Caco-2 (cell line): ENCODE measurements around the gene GALT. TPM values are rescaled to one million over a fixed set of nuclear protein-coding genes. Genes with fewer than 3 reads are reported as not detected.

ENCODE experiments used
- BruUV-seq: library from RNA; stranded (reverse); fragments of 400-500 nt; replicated peaks from 2 replicates; lab custom pipeline; 2021; lab: Mats Ljungman, UMichigan
- CTCF ChIA-PET: fragments of 300-600 bp; sonication (Branson Sonifier 250); formaldehyde crosslinking; loops from one replicate; lab custom pipeline; 2022; ENCODE audit warnings: antibody characterized with exemption; lab: Charles Lee
- POLR2A ChIA-PET: fragments of 300-600 bp; sonication (Branson Sonifier 250); formaldehyde crosslinking; loops from one replicate; lab custom pipeline; 2022; ENCODE audit warnings: antibody characterized with exemption; lab: Charles Lee
- DNase-seq, 2 experiments: peaks; one replicate each; pipeline versions ENCODE4 v3.0.0 to v3.0.0-alpha.2; 2020 to 2022
- H3K27me3 ChIP-seq: replicated peaks from 2 replicates; pipeline ENCODE4 v1.6.0; 2011; ENCODE audit warnings: low read length; ENCODE audit not compliant: control insufficient read depth, insufficient read depth
- H3K36me3 ChIP-seq: 2 replicates; pipeline ENCODE4 v1.5.1; 2011; ENCODE audit warnings: low read length; ENCODE audit not compliant: control insufficient read depth, insufficient read depth
- H3K4me1 ChIP-seq: fragments of 250-450 bp; sonication (Bioruptor Pico); 2 replicates; pipeline ENCODE4 v1.5.1; 2020; ENCODE audit warnings: mild to moderate bottlenecking
- H3K4me3 ChIP-seq: 2 replicates; pipeline ENCODE4 v1.5.1; 2011; ENCODE audit warnings: low read depth, mild to moderate bottlenecking, control low read depth, low read length
- H3K9me3 ChIP-seq: fragments of 250-450 bp; sonication (Bioruptor Pico); 2 replicates; pipeline ENCODE4 v1.5.1; 2020; ENCODE audit warnings: mild to moderate bottlenecking, moderate library complexity
- H3K27ac Mint-ChIP-seq: one replicate; pipeline ENCODE4 v1.8.0; 2022; ENCODE audit warnings: mixed read lengths; ENCODE audit not compliant: unreplicated experiment
- H3K27me3 Mint-ChIP-seq: one replicate; pipeline ENCODE4 v1.8.0; 2022; ENCODE audit warnings: mixed read lengths; ENCODE audit not compliant: insufficient read depth, unreplicated experiment
- H3K36me3 Mint-ChIP-seq: one replicate; pipeline ENCODE4 v1.8.0; 2022; ENCODE audit warnings: mild to moderate bottlenecking, mixed read lengths; ENCODE audit not compliant: insufficient read depth, unreplicated experiment
- H3K4me1 Mint-ChIP-seq: one replicate; pipeline ENCODE4 v1.8.0; 2022; ENCODE audit warnings: low read depth, mixed read lengths; ENCODE audit not compliant: unreplicated experiment
- H3K4me3 Mint-ChIP-seq: one replicate; pipeline ENCODE4 v1.8.0; 2022; ENCODE audit warnings: mild to moderate bottlenecking, moderate library complexity, mixed read lengths; ENCODE audit not compliant: unreplicated experiment
- H3K9me3 Mint-ChIP-seq: one replicate; pipeline ENCODE4 v1.8.0; 2022; ENCODE audit warnings: mixed read lengths; ENCODE audit not compliant: unreplicated experiment
- intact Hi-C: fragments of 100-400 bp; cut with micrococcal nuclease; formaldehyde crosslinking; loops from one replicate; pipeline ENCODE4 v1.10.0; 2022; ENCODE audit not compliant: unreplicated experiment
- total RNA-seq: library from RNA; stranded (reverse); gene quantifications from 2 replicates; pipeline ENCODE4 v1.2.3, GENCODE V29; 2022
- TF ChIP-seq, protein P1 (sequence below), 2 experiments: fragments of 200-600 bp in 1 of 2; IDR thresholded peaks; 1 replicate in 1 of 2; 2 replicates in 1 of 2; pipeline versions ENCODE4 v1.5.1 to v1.8.0; 2011 to 2022; ENCODE audit warnings: antibody characterized with exemption in 1 of 2, control low read depth in 1 of 2, inconsistent platforms in 1 of 2, low read depth in 1 of 2, low read length in 1 of 2, mild to moderate bottlenecking in 1 of 2, moderate library complexity in 1 of 2; ENCODE audit not compliant: insufficient read depth in 1 of 2, severe bottlenecking in 1 of 2, unreplicated experiment in 1 of 2

GALT gene
- total RNA-seq, 1 experiment from 2014 or later, result 50.1 TPM

- no peaks in the 10 kb centered on the region for H3K36me3 Mint-ChIP-seq
- no peaks in the 10 kb centered on the region for H3K36me3 ChIP-seq
- DNase-seq, result peak; percentile 85 to 88
- H3K4me1 ChIP-seq, result no peaks in the 10 kb centered on the region
- H3K4me3 Mint-ChIP-seq, result no peak overlapping the region
- no peak overlapping the region for H3K4me3 ChIP-seq
- TF ChIP-seq, protein P1, sequence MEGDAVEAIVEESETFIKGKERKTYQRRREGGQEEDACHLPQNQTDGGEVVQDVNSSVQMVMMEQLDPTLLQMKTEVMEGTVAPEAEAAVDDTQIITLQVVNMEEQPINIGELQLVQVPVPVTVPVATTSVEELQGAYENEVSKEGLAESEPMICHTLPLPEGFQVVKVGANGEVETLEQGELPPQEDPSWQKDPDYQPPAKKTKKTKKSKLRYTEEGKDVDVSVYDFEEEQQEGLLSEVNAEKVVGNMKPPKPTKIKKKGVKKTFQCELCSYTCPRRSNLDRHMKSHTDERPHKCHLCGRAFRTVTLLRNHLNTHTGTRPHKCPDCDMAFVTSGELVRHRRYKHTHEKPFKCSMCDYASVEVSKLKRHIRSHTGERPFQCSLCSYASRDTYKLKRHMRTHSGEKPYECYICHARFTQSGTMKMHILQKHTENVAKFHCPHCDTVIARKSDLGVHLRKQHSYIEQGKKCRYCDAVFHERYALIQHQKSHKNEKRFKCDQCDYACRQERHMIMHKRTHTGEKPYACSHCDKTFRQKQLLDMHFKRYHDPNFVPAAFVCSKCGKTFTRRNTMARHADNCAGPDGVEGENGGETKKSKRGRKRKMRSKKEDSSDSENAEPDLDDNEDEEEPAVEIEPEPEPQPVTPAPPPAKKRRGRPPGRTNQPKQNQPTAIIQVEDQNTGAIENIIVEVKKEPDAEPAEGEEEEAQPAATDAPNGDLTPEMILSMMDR (IDR thresholded peaks at IDR 0.05; ENCODE audit: insufficient read depth in 1 of 2, low read depth in 1 of 2, low read length in 1 of 2, severe bottlenecking in 1 of 2, unreplicated experiment in 1 of 2), result peak; percentile 92 to 99
- H3K27me3 ChIP-seq, result no peaks in the 10 kb centered on the region
- H3K9me3 ChIP-seq, result no peaks in the 10 kb centered on the region; the same call in 1 of the 2 replicates
- POLR2A ChIA-PET, result no interaction called here
- intact Hi-C loops, result loop anchor here (1.0 kb wide), 1 partner anchor 27 kb away; no protein-coding TSS in a partner anchor
- no peak overlapping the region for H3K27ac Mint-ChIP-seq
- CTCF ChIA-PET, result interaction anchor here (0.6 to 2.9 kb wide), 4 partner anchors 26 to 1886 kb away, joined by 3 to 25 read pairs (median 5); no protein-coding TSS in a partner anchor
- BruUV-seq, result no TSS peak
- H3K27me3 Mint-ChIP-seq, result no peaks in the 10 kb centered on the region
- H3K4me1 Mint-ChIP-seq, result no peaks in the 10 kb centered on the region
- no peaks in the 10 kb centered on the region for H3K9me3 Mint-ChIP-seq
These were observed 28.7 kb downstream of the GALT start for GRCh38 chr9:34675048-34675714.

GRCh38 chr9:34675869-34676268, 29.4 kb downstream of the GALT start:
- no peak overlapping the region for H3K4me3 Mint-ChIP-seq
- no peaks in the 10 kb centered on the region for H3K27me3 ChIP-seq
- H3K4me3 ChIP-seq, result no peak overlapping the region
- no peaks in the 10 kb centered on the region for H3K36me3 Mint-ChIP-seq
- H3K36me3 ChIP-seq, result no peaks in the 10 kb centered on the region
- H3K9me3 ChIP-seq, result no peaks in the 10 kb centered on the region
- no TSS peak for BruUV-seq
- no peaks in the 10 kb centered on the region for H3K4me1 Mint-ChIP-seq
- ChIA-PET POLR2A (no interaction called here), CTCF (interaction anchor here (0.6 to 2.9 kb wide), 5 partner anchors 25 to 319 kb away, joined by 3 to 25 read pairs (median 5); no protein-coding TSS in a partner anchor)
- no peak overlapping the region for H3K27ac Mint-ChIP-seq
- TF ChIP-seq, protein P1 (IDR thresholded peaks at IDR 0.05; ENCODE audit: insufficient read depth in 1 of 2, low read depth in 1 of 2, low read length in 1 of 2, severe bottlenecking in 1 of 2, unreplicated experiment in 1 of 2), result no peak
- intact Hi-C loops, result loop anchor here (1.0 kb wide), 1 partner anchor 26 kb away; no protein-coding TSS in a partner anchor
- no peaks in the 10 kb centered on the region for H3K27me3 Mint-ChIP-seq
- H3K4me1 ChIP-seq, result no peaks in the 10 kb centered on the region
- no peak for DNase-seq
- H3K9me3 Mint-ChIP-seq, result no peaks in the 10 kb centered on the region

- no peaks in the 10 kb centered on the region for H3K9me3 Mint-ChIP-seq
- peaks cover 6% of the 10 kb centered on the region for H3K4me1 Mint-ChIP-seq
- no peaks in the 10 kb centered on the region for H3K27me3 ChIP-seq
- DNase-seq, result no peak
- CTCF ChIA-PET, result no interaction called here
- H3K27me3 Mint-ChIP-seq, result no peaks in the 10 kb centered on the region
- no peaks in the 10 kb centered on the region for H3K36me3 Mint-ChIP-seq
- no peaks in the 10 kb centered on the region for H3K36me3 ChIP-seq
- H3K27ac Mint-ChIP-seq, result no peak overlapping the region
- H3K4me3 Mint-ChIP-seq, result no peak overlapping the region
- peaks cover 4% of the 10 kb centered on the region; the same call in 1 of the 2 replicates for H3K4me1 ChIP-seq
- no TSS peak for BruUV-seq
- H3K9me3 ChIP-seq, result no peaks in the 10 kb centered on the region
- TF ChIP-seq, protein P1 (IDR thresholded peaks at IDR 0.05; ENCODE audit: insufficient read depth in 1 of 2, low read depth in 1 of 2, low read length in 1 of 2, severe bottlenecking in 1 of 2, unreplicated experiment in 1 of 2), result no peak
- intact Hi-C loops, result no loop called here
- H3K4me3 ChIP-seq, result no peak overlapping the region
- POLR2A ChIA-PET, result no interaction called here
These were observed 37.7 kb downstream of the GALT start for GRCh38 chr9:34684145-34684544.
